HG03460 (cell line): ENCODE results near the gene FBN3.

Source experiments
- ATAC-seq: cut with Tn5 transposase; IDR thresholded peaks from one replicate; pipeline ENCODE4 v1.9.1; 2021; ENCODE audit not compliant: unreplicated experiment

FBN3 gene

GRCh38 chr19:8148410-8149260 is 757 bp downstream of the FBN3 start:
- no peak for ATAC-seq

- ATAC-seq = no peak
These were observed 1.3 kb downstream of the FBN3 start for GRCh38 chr19:8148088-8148409.

GRCh38 chr19:8147582-8147978 is 1.8 kb downstream of the FBN3 start:
- ATAC-seq = no peak

DNA sequence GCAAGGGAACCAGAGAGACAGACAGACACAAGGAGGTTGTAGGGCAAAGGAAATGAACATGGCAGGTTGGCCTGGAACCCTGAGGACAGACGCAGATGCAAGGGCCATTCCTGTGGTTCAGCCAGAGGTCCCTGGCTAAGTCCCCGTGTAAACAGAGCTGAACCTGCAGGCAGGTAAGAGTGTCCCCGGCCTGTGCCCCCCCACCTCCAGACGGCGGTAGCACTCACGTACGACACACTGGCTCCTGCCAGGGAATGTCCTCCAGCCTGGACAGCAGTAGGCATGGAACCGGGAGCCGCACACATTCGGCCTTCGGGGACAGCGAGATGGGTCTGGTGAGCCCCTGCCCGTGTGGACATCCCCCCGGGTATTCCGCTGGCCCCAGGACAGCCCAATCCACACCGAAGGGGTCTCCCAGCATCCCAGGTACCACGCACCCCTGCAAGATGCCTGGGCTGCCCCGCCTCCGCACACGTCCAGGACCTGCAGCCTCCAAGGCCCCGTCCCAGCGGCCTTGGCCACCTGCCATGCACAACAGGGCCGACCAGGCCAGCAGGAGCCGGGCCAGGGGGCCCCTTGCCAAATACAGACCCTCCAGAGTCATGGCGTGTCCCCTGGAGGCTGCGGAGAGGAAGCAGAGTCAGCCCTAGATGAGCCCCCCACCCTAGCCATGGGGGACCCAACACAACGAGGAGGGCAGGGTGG is 2.4 kb downstream of the FBN3 start:
- no peak for ATAC-seq

DNA sequence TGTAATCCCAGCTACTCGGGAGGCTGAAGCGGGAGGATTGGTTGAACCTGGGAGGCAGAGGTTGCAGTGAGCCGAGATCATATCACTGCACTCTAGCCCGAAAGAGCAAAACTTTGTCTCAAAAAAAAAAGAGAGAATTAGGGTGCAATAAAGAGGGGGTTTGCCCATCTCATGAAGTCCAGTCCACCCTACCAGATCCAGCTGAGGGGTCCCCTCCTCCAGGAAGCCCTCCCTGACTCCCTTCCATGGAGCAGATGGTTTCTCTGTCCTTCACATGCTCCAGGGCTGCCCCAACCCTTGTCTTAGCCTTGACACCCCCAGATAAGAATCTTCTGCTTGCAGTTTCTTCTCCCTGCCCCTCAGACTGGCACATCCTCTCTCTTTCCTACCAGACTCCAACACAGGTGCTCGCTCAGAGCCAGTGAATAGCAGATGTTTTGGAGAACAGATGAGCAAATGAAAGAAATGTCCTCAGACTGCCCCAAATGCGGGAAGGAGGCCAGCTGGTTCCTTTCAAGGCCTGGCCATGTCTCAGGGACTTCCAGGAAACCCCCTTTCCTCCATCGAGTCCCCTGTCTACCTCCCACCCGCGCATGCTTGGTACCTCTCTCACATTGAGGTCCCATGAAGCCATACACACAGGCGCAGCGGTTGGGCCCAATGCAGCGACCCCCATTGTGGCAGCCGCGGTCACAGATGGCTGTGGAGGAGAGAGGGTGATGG is 5.0 kb downstream of the FBN3 start:
- no peak for ATAC-seq

GRCh38 chr19:8143041-8143440 is 6.4 kb downstream of the FBN3 start:
- no peak for ATAC-seq

DNA sequence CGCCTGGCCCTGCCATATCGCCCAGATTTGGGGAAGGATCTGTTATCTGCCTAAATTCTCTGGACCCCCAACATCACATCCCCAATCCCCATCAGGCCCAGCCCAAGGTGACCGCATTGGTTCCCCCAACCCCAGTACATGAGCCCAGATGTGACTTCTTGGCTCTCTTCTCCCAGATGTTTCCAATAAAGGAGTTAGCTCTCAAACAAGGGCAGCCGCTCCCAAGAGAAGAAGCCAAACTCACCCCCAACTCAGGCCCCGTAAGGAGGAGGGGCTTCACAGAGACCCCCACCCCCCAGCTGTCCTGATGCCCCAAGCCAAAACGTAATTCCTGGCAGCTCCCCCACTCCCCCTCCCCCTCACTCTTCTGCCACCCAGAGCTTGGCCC is 6.9 kb downstream of the FBN3 start:
- ATAC-seq = no peak

- no peak for ATAC-seq
These were observed 7.5 kb downstream of the FBN3 start for GRCh38 chr19:8141726-8142512.

DNA sequence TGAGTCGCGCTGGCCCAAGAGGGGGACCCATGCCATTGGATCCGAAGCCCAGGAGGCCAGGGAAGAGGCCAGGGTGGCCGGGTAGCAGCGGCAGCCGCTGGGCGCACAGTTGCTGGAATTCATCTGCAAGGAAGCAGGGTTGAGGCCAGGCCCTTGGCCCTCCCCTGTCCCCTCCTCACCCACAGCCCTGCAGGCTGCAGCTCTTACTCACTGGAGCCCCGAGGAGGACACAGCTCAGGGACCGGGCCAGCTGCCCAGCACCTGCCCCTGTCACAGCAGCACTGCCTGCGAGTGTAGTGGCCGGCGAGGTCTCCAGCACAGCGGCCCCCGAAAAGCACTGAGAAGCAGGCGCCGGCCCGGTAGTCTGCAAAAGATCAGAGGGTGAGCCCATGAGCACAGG is 11.2 kb downstream of the FBN3 start:
- no peak for ATAC-seq

DNA sequence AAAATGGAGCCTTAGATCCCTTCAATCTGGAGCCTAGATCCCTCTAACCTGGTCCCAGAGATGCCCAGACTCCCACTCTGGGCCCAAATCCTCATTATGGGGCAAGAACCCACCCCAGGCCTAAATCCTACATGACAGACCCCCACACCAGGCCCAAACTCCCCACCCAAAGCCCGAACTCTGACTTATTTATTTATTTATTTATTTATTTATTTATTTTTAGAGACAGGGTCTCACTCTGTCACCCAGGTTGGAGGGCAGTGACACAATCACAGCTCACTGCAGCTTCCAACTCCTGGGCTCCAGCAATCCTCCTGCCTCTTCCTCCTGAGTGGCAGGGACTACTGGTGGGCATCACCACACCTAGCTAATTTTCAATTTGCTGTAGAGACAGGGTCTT is 12.0 kb downstream of the FBN3 start:
- ATAC-seq = no peak

GRCh38 chr19:8135946-8136618 is 13.3 kb downstream of the FBN3 start:
- ATAC-seq = no peak

GRCh38 chr19:8132858-8133458 is 16.4 kb downstream of the FBN3 start:
- no peak for ATAC-seq

GRCh38 chr19:8131517-8131916 is 17.9 kb downstream of the FBN3 start:
- ATAC-seq = no peak

- ATAC-seq = no peak
These were observed 20.3 kb downstream of the FBN3 start for GRCh38 chr19:8129061-8129618.

DNA sequence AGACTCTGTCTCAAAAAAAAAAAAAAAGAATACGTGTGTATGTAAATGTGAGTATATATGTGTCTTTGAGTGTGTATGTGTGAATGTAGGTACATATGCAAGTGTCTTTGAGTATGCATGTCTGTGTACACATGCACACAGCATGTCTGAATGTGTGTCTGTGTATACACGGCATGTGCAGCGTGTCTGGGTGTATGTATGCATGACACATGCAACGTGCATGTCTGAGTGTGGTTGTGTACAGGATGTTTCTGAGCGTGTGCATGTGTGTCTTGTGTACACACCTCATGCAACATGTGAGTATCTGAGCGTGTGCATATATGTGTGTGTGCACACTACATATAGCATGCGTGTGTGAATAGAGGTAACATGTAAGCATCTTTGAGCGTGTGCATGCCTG is 20.8 kb downstream of the FBN3 start:
- ATAC-seq = no peak

DNA sequence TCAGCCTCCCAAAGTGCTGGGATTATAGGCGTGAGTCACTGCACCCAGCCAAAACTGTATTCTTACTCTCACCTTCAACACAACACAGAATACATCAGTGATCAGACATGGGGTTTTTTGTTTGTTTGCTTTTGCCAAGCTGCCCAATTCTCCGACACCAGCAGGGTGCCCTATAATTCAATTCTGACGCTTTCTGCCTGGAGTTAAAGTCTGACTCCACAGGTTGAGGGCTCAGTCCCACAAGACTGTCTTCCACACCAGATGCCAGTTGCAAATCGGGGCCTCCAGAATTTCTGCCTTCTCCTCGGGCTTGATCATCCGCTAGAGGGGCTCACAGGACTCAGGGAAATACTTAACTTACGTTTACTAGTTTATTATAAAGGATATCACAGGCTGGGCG is 22.1 kb downstream of the FBN3 start:
- no peak for ATAC-seq

GRCh38 chr19:8126511-8126910 is 22.9 kb downstream of the FBN3 start:
- ATAC-seq = no peak

GRCh38 chr19:8126008-8126407 is 23.4 kb downstream of the FBN3 start:
- ATAC-seq = no peak

- ATAC-seq = no peak
These were observed 25.7 kb downstream of the FBN3 start for GRCh38 chr19:8123683-8124082.
